Nephron progenitor cell (in vitro differentiated cells): ENCODE data around the gene DMD.

Experiments
- DNase-seq: peaks from one replicate; pipeline ENCODE4 v3.0.0; 2021
- H3K27ac Mint-ChIP-seq: 2 replicates; pipeline ENCODE4 v1.8.0; 2021; ENCODE audit warnings: mild to moderate bottlenecking, moderate library complexity, mixed read lengths
- H3K27me3 Mint-ChIP-seq: 2 replicates; pipeline ENCODE4 v1.8.0; 2021; ENCODE audit warnings: mild to moderate bottlenecking, low read depth, mixed read lengths; ENCODE audit not compliant: poor library complexity
- H3K36me3 Mint-ChIP-seq: 2 replicates; pipeline ENCODE4 v1.8.0; 2021; ENCODE audit warnings: low read depth, mixed read lengths
- H3K4me1 Mint-ChIP-seq: 2 replicates; pipeline ENCODE4 v1.8.0; 2021; ENCODE audit warnings: mixed read lengths
- H3K4me3 Mint-ChIP-seq: 2 replicates; pipeline ENCODE4 v1.8.0; 2021; ENCODE audit warnings: mild to moderate bottlenecking, moderate library complexity, mixed read lengths
- H3K9me3 Mint-ChIP-seq: 2 replicates; pipeline ENCODE4 v1.8.0; 2021; ENCODE audit warnings: mild to moderate bottlenecking, moderate library complexity, mixed read lengths
- CTCF ChIP-seq: fragments of 200-600 bp; sonication (generic); IDR thresholded peaks from 2 replicates; pipeline ENCODE4 v1.5.0; 2021; ENCODE audit warnings: antibody characterized with exemption

The DMD gene

DNA sequence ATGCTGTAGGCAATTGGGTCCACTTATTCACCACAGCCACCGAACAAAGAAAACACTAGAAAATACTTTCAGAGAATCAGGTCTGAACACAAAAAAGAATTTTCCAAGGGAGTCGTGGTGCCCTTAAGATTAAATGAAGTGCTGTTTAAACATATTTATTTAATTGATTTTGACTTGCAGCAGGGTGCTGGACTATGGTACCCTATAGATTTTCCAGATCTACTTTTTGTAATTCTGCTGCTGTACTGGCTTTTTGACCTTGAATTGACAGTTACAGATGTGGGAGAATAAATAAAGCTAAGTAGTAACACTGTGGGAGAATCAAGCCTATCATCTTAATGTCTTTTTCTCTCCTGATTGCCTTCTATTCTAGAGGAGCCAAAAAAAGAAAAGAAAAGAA, 1404.2 kb downstream of the DMD start:
- no peaks in the 10 kb centered on the region for H3K27me3 Mint-ChIP-seq
- peaks cover 11% of the 10 kb centered on the region for H3K9me3 Mint-ChIP-seq
- no peak for TF ChIP-seq CTCF
- H3K4me1 Mint-ChIP-seq, result no peaks in the 10 kb centered on the region
- no peak overlapping the region for H3K27ac Mint-ChIP-seq
- no peaks in the 10 kb centered on the region for H3K36me3 Mint-ChIP-seq
- DNase-seq, result no peak
- H3K4me3 Mint-ChIP-seq, result no peak overlapping the region

DNA sequence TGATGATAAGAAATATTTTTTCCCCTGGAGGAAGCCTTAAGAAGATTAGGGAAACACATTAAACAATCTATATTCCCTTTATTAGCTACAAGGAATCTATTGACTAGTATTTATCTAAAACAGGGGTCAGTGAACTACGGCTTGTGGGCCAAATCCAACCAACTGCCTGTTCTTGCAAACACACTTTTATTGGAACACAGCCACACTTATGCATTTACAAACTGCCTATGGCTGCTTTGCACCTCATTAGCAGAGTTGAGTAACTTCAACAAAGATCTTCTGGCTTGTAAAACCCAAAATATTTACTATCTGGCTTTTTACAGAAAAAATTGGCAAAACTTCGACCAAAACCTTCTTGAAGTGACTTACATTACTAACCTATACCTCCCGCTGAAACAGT, 1405.6 kb downstream of the DMD start:
- Mint-ChIP-seq H3K27ac (no peak overlapping the region), H3K36me3 (no peaks in the 10 kb centered on the region), H3K4me1 (no peaks in the 10 kb centered on the region), H3K27me3 (peaks cover under 1% of the 10 kb centered on the region), H3K9me3 (peaks cover 19% of the 10 kb centered on the region), H3K4me3 (no peak overlapping the region)
- TF ChIP-seq CTCF, result no peak
- DNase-seq, result no peak

DNA sequence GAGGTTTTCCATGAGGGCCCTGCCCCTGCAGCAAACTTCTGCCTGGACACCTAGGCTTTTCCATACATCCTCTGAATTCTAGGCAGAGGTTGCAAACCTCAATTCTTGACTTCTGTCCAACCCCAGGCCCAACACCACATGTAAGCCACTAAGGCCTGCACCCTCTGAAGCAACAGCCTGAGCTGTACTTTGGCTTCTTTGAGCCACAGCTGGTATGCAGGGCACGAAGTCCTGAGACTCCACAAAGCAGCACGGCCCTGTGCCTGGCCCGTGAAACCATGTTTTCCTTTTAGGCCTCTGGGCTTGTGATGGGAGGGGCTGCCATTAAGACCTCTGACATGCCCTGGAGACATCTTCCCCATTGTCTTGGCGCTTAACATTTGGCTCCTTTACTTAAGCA, 1411.1 kb downstream of the DMD start:
- no peak overlapping the region for H3K27ac Mint-ChIP-seq
- H3K4me1 Mint-ChIP-seq, result no peaks in the 10 kb centered on the region
- TF ChIP-seq CTCF, result no peak
- peaks cover 6% of the 10 kb centered on the region for H3K27me3 Mint-ChIP-seq
- peaks cover 57% of the 10 kb centered on the region for H3K9me3 Mint-ChIP-seq
- H3K36me3 Mint-ChIP-seq, result no peaks in the 10 kb centered on the region
- H3K4me3 Mint-ChIP-seq, result no peak overlapping the region
- DNase-seq, result no peak

DNA sequence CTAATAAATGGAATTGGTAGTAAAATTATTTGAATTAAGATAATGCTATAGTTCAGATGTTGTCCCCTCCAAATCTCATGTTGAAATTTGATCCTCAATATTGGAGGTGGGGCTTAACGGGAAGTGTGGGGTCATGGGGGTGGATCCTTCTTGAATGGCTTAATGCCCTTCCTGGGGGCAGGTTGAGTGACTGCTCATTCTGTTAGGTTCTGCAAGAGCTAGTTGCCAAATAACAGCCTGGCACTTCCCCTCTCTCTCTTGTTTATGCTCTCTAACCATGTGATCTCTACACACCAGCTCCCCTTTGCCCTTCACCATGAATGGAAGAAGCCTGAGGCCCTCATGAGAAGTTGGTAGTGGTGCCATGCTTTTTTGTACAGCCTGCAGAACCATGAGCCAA, 1414.7 kb downstream of the DMD start:
- Mint-ChIP-seq H3K4me1 (no peaks in the 10 kb centered on the region), H3K36me3 (no peaks in the 10 kb centered on the region), H3K27me3 (peaks cover 6% of the 10 kb centered on the region), H3K4me3 (no peak overlapping the region), H3K27ac (no peak overlapping the region), H3K9me3 (peaks cover 61% of the 10 kb centered on the region)
- no peak for TF ChIP-seq CTCF
- no peak for DNase-seq

DNA sequence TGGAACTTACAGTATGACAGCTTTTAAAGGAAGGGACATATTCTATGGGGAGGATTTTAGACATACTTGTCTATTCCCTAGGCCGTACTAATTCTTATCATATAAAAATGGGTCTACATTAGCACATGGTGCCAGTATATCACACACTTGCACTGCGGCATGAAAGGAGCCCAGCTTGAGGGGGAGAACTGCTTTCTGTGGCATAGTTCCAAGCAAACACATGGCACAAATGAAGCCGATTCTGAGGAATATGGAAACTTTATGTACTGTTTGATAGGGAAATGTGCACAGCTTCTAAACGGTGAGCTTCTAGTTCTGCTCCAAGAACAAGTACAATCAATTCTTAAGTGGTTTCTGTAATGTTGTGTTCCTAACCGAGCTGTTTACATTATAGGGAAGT, 1463.9 kb downstream of the DMD start:
- no peaks in the 10 kb centered on the region for H3K36me3 Mint-ChIP-seq
- H3K27ac Mint-ChIP-seq, result no peak overlapping the region

More for the DNA sequence above, 1463.9 kb downstream of the DMD start:
- no peak for TF ChIP-seq CTCF
- DNase-seq, result no peak
- H3K4me1 Mint-ChIP-seq, result peaks cover 5% of the 10 kb centered on the region
- no peak overlapping the region for H3K4me3 Mint-ChIP-seq
- H3K9me3 Mint-ChIP-seq, result peaks cover 30% of the 10 kb centered on the region
- H3K27me3 Mint-ChIP-seq, result no peaks in the 10 kb centered on the region
